Body of pancreas (tissue), 4 donors: Measurements from ENCODE around the gene TRPM3. TPM values are rescaled to one million over a fixed set of nuclear protein-coding genes. Genes with fewer than 3 reads are reported as not detected.

Experiments
- ATAC-seq: fragments of 150-250 bp; one replicate; pipeline ENCODE4 v1.9.1; 2016
- DNase-seq, 4 donors: peaks; one replicate each; pipeline ENCODE4 v3.0.0-alpha.2; 2019
- H3K27ac ChIP-seq, 4 donors: fragments of 200-600 bp; sonication (generic); 1 replicate in 3 of 4; 2 replicates in 1 of 4; pipeline versions ENCODE4 v1.5.1 to v1.6.1; 2016 to 2019; ENCODE audit warnings: mild to moderate bottlenecking in 1 of 4, mixed read lengths in 1 of 4, moderate library complexity in 1 of 4
- H3K27me3 ChIP-seq, 2 donors: fragments of 200-600 bp; sonication (generic); one replicate each; pipeline ENCODE4 v1.6.0; 2016; ENCODE audit warnings: mild to moderate bottlenecking in 1 of 2
- H3K36me3 ChIP-seq, 2 donors: fragments of 200-600 bp; sonication (generic); replicated peaks in 1 of 2; 2 replicates each; pipeline ENCODE4 v1.5.1; 2016; ENCODE audit warnings: low read depth in 2 of 2; ENCODE audit not compliant: insufficient read depth in 1 of 2
- H3K4me1 ChIP-seq: fragments of 200-600 bp; sonication (generic); one replicate; pipeline ENCODE4 v1.6.0; 2016
- H3K4me3 ChIP-seq, 2 donors: fragments of 200-600 bp; sonication (generic); 1 replicate in 1 of 2; 2 replicates in 1 of 2; pipeline ENCODE4 v1.5.1; 2016 to 2019
- H3K9me3 ChIP-seq, 3 donors: fragments of 200-600 bp; sonication (generic); 1 replicate in 2 of 3; 2 replicates in 1 of 3; pipeline ENCODE4 v1.5.1; 2016
- POLR2A ChIP-seq, 3 donors: fragments of 450-650 bp; IDR thresholded peaks; one replicate each; pipeline ENCODE4 v1.6.1; 2016; ENCODE audit warnings: antibody characterized with exemption in 3 of 3, mild to moderate bottlenecking in 2 of 3
- WGBS, 2 donors: methylation state at CpG; one replicate each; pipeline ENCODE4 v1.1.5; 2017; 5-methylcytosine and 5-hydroxymethylcytosine counted together
- intact Hi-C: fragments of 100-400 bp; cut with DNase I; formaldehyde crosslinking; loops from one replicate; pipeline ENCODE4 v1.15.1; 2023
- total RNA-seq, 2 donors: library from RNA; depleted of rRNA; stranded (reverse); fragments of >200 nt; gene quantifications; one replicate each; pipeline ENCODE4 v1.1.0, GENCODE V29; 2016
- TF ChIP-seq, protein P1 (sequence below), 7 experiments: fragments of 450-650 bp in 4 of 7; fragments of 200-600 bp in 3 of 7; sonication (generic) in 3 of 7; IDR thresholded peaks; one replicate each; pipeline ENCODE4 v1.5.1; 2016 to 2019; ENCODE audit warnings: antibody characterized with exemption in 7 of 7

The TRPM3 gene
- total RNA-seq, 2 donors from 2014 or later: 0.78 to 1.3 TPM

DNA sequence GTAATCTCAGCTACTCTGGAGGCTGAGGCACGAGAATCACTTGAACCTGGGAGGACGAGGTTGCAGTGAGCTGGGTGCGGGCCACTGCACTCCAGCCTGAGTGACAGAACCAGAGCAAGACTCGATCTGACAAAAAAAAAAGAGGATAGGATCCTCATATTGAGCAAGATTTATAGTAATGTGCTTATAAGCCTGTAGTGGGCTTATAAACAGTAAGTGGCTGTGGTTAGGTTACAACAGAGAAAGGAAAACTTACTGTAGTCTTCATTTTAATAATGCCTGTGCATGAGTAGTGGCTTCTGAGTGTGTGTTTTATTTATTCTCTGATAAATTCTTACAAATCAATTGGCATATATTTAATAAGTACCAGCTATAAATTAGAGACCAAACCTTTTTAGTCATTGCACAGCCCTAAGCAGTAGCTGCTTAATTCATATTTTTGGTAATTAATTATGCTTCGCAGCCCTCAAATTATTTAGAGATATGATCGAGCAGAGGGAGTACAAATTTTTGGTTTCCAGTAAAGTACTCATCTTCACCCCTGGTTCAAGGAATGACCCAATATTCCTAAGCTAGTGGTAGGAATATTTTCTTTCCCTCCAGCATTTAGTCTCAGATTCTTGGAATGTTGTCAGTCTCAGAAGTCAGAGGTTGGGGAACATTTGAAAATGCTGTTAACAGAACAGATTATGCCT is 633.2 kb downstream of the TRPM3 start:
- 77 to 87% methylated on average over 6 of the region's 6 CpGs for WGBS, 2 donors
- intact Hi-C loops: no loop called here
- Histone ChIP-seq H3K27me3 (no peaks in the 10 kb centered on the region), H3K9me3 (no peaks in the 10 kb centered on the region), H3K36me3 (no peaks in the 10 kb centered on the region), H3K4me3 (no peak overlapping the region), H3K27ac (no peak overlapping the region), H3K4me1 (peaks cover 20% of the 10 kb centered on the region)
- TF ChIP-seq POLR2A (IDR thresholded peaks at IDR 0.05): no peak
- TF ChIP-seq, protein P1, sequence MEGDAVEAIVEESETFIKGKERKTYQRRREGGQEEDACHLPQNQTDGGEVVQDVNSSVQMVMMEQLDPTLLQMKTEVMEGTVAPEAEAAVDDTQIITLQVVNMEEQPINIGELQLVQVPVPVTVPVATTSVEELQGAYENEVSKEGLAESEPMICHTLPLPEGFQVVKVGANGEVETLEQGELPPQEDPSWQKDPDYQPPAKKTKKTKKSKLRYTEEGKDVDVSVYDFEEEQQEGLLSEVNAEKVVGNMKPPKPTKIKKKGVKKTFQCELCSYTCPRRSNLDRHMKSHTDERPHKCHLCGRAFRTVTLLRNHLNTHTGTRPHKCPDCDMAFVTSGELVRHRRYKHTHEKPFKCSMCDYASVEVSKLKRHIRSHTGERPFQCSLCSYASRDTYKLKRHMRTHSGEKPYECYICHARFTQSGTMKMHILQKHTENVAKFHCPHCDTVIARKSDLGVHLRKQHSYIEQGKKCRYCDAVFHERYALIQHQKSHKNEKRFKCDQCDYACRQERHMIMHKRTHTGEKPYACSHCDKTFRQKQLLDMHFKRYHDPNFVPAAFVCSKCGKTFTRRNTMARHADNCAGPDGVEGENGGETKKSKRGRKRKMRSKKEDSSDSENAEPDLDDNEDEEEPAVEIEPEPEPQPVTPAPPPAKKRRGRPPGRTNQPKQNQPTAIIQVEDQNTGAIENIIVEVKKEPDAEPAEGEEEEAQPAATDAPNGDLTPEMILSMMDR (IDR thresholded peaks at IDR 0.05): no peak
- DNase-seq (no peak), ATAC-seq (no peak)

DNA sequence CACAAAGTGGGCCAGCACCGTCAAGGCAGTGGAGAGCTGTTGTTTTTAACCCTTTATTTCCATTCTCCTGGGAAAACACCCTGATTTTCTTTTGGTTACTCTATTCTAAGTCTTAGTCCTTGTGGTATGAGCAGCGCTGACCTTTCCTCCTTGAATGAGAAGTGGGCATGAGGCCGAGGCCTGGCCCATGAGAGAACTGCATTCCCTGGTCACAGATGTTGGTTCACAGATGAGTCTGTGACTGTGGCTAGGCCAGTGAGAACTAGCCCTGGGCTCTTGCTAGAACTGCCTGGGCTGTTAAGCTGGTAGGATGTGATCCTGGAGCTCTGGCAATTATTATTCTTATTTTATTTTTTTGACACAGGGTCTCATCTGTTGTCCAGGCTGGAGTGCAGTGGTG is 635.3 kb downstream of the TRPM3 start:
- Histone ChIP-seq H3K36me3 (no peaks in the 10 kb centered on the region), H3K4me3 (no peak overlapping the region), H3K27me3 (no peaks in the 10 kb centered on the region), H3K9me3 (no peaks in the 10 kb centered on the region), H3K4me1 (peaks cover 39% of the 10 kb centered on the region), H3K27ac (no peak overlapping the region)
- TF ChIP-seq, protein P1 (IDR thresholded peaks at IDR 0.05): no peak
- no peak for TF ChIP-seq POLR2A (IDR thresholded peaks at IDR 0.05)
- ATAC-seq (no peak), DNase-seq (peak; percentile 32 to 69 (median 46))
- intact Hi-C loops: no loop called here
- WGBS, 2 donors: 48 to 61% methylated on average over 3 of the region's 3 CpGs

DNA sequence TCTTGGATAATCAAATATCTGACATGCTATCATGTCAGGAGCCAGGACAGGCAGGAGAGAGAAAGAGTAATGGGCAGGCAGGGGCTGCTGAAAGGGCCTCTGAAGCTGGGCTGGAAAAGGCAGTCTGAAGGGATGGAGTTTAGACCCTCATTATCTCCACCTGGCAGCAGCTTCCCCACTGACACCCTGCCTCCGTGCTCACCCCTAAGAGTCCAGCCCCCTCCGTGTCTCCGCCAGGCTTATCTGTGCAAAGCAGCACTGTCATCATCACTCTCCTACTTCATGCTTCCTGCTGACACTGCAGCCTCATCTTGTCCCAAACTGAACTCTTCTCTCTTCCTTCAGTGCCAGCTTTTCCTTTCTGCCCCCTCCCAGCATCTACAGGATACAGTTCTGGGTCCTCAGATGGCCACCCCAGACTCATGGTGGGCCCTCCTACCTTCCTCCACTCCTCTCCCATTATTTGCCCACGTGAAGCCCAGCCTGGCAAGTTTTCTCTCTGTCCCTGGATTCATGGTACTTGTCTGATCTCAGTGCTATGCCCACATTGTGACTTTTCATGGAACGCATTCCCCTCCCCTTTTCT is 636.1 kb downstream of the TRPM3 start:
- peak overlapping the region in 3 of 4 donors; percentile 13 to 59 (median 45) for H3K27ac ChIP-seq
- WGBS, 2 donors: 66 to 79% methylated on average over 5 of the region's 5 CpGs
- peaks cover 46% of the 10 kb centered on the region for H3K4me1 ChIP-seq
- DNase-seq (peak in 2 of 4 donors; percentile 17 to 37), ATAC-seq (no peak)
- TF ChIP-seq, protein P1 (IDR thresholded peaks at IDR 0.05): no peak
- no peak for TF ChIP-seq POLR2A (IDR thresholded peaks at IDR 0.05)
- no peaks in the 10 kb centered on the region for H3K9me3 ChIP-seq
- no peaks in the 10 kb centered on the region for H3K36me3 ChIP-seq
- intact Hi-C loops: no loop called here
- H3K27me3 ChIP-seq: no peaks in the 10 kb centered on the region
- no peak overlapping the region for H3K4me3 ChIP-seq

DNA sequence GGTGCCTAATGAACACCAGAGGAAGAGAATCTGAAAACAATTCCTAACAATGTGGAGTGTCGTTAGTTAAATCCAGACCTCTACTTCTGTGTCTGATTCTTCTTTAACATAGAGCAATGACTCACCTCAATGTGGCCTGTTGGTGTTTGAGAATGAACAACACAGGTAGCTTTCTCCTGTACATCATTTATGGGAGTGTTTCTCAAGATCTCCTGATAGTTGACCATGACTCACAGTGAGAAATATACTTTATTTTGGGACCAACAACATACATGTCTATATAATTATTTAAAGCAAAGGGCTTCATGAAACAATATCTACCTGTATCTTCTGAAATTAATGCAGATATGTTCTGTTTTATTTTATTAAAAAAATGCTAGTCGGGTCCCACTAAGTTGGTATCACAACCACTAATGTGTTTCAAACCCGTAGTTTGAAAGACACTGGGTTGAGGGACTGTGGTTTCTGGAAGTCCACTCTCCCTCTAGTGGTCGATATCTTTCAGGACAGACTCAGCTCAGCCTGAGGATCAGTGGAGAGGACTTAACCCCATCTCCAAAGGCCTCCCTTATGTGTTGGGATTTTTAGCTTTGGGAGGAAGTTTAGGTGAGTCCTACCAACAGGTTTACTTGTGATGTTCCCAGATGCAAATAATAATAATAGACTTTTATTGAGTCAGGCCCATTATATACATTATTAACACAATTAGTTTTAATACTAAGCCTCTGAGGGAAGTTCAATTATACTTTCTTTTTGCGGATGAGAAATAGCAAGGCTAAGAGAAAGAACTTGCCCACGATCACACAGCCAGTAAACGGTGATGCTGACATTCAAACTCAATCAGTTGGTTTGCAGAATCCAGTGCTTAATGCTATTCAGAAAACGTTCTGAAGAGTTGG is 636.9 kb downstream of the TRPM3 start:
- Histone ChIP-seq H3K27me3 (no peaks in the 10 kb centered on the region), H3K4me1 (peaks cover 55% of the 10 kb centered on the region), H3K27ac (peak overlapping the region; percentile 13 to 59 (median 46)), H3K4me3 (no peak overlapping the region), H3K9me3 (no peaks in the 10 kb centered on the region), H3K36me3 (no peaks in the 10 kb centered on the region)
- DNase-seq: peak; percentile 48 to 74 (median 52)
- 39 to 44% methylated on average over 8 of the region's 8 CpGs for WGBS, 2 donors
- ATAC-seq: peak; percentile 45
- TF ChIP-seq, protein P1 (IDR thresholded peaks at IDR 0.05): peak; percentile 25 to 85 (median 78)
- no peak for TF ChIP-seq POLR2A (IDR thresholded peaks at IDR 0.05)
- intact Hi-C loops: no loop called here
